LNCaP clone FGC (cell line): Measurements from ENCODE around the gene MEF2D.

Experiments
- DNase-seq: peaks from one replicate; pipeline ENCODE4 v3.0.0-alpha.2; 2011; ENCODE audit warnings: low read depth
- H3K4me3 ChIP-seq: 2 replicates; pipeline ENCODE4 v1.5.1; 2011; ENCODE audit warnings: mild to moderate bottlenecking, low read depth, low read length, control low read depth
- TF ChIP-seq, protein P1 (sequence below): IDR thresholded peaks from 2 replicates; pipeline ENCODE4 v1.5.1; 2012; ENCODE audit warnings: mild to moderate bottlenecking; ENCODE audit not compliant: control insufficient read depth, insufficient read depth; ENCODE audit errors: extremely low read depth

MEF2D gene

DNA sequence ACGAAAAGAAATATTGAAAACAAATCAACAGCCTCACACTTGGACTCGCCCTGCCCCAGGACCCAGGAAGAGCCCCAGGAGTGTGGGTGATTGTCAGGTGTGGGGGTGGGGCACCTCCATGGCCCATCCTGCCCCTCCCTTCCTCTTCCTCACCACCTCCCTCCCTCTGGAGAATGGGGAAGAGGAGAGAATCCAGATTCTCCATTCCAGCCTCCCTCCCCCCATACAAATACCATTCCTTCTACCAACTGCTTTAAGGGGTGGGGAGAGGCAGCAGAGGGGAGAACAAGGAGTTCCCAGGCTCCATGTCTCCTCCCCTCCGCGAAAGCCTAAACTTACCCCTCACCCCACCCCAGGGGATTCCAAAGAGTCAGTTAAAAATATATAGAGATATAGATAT is 36.7 kb downstream of the MEF2D start:
- no peak overlapping the region for H3K4me3 ChIP-seq
- DNase-seq: no peak
- TF ChIP-seq, protein P1, sequence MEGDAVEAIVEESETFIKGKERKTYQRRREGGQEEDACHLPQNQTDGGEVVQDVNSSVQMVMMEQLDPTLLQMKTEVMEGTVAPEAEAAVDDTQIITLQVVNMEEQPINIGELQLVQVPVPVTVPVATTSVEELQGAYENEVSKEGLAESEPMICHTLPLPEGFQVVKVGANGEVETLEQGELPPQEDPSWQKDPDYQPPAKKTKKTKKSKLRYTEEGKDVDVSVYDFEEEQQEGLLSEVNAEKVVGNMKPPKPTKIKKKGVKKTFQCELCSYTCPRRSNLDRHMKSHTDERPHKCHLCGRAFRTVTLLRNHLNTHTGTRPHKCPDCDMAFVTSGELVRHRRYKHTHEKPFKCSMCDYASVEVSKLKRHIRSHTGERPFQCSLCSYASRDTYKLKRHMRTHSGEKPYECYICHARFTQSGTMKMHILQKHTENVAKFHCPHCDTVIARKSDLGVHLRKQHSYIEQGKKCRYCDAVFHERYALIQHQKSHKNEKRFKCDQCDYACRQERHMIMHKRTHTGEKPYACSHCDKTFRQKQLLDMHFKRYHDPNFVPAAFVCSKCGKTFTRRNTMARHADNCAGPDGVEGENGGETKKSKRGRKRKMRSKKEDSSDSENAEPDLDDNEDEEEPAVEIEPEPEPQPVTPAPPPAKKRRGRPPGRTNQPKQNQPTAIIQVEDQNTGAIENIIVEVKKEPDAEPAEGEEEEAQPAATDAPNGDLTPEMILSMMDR: no peak

DNA sequence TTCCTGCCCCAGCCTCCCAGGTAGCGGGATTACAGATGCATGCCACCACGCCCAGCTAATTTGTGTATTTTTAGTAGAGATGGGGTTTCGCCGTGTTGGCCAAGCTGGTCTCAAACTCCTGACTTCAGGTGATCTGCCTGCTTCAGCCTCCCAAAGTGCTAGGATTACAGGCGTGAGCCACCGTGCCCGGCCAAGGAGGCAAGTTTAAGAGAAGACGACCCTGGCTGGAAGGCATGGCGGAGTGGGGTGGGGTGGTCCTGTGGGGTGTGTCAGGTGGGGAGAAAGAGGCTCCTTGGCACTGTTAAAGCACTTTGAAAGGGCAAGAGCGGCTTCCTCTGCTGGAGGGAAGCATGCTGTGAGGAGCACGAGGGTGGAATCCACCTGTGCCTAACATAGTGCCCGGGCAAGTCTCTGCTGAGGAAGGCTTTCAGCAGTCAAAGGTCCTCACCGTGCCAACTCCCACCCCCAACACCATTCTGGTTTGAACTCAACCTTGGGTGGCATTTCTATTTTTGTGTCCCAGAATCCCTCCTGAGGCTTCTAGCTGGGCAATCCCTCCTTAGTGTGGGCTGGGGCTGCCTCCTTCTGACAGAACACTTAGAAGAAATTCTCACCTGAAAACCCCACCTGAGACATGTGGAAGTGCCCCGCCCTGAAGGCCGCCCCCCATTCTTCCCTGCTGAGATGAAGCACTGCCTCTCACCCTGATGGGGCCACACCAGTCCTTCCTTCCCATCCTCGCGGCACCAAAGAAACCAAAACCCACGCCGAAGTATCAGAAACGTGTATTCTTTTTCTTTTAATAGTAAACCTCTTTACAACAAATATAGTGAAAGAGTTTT is 37.4 kb downstream of the MEF2D start:
- H3K4me3 ChIP-seq: no peak overlapping the region
- DNase-seq: no peak
- TF ChIP-seq, protein P1: no peak

DNA sequence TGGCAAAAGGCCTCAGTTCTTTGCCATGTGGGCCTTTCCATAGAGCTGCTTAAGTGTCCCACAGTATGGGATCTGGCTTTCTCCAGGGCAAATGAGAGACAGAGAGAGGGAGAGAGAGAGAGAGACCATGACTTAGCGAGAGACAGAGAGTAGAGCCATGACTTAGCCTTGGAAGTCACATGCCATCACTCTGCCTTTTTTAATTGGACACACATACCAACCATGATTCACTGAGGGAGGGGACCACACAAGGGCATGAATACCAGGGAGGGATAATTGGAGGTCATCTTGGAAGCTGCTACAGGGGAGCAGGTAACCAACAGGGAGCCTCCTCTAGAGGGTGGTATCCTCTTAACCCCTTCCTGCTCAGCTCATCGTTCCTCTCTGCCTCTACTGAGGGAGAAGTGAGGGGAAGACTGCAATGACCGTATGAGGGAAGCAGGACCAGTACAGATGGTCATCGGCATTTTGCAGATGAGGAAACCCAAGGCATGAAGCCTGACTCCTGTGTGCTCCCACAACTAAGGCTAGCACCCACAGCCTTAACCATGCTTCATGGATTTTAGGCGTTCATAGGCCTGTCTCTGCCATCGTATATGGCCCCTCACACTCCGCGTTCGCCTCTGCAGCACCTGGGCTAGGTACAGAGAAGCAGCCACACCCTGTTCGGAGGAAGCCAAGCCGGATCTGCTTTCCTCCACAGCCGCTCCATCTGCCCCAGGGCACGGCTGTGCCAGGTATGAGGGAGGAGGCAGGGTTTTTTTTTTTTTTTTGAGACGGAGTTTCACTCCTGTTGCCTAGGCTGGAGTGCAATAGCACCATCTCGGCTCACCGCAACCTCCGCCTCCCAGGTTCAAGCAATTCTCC is 38.6 kb downstream of the MEF2D start:
- TF ChIP-seq, protein P1: no peak
- no peak for DNase-seq
- H3K4me3 ChIP-seq: no peak overlapping the region

DNA sequence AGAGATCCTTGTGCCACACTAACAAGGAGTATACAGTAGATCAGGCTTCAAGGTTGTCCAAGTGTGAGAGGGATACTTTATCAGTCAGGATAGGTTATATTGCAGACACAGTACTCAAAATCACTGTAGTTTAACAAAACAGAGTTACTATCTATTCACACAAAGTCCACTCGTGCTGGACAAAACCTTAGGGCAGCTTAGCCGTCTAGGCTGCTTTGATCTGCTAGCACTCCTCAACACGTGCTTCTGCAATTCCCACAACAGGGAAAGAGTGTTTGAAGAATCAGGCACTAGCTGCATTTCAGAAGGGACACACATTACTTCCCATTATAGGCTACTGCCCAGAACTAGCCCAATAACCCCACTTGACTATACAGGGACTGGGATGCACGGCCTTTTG is 39.5 kb downstream of the MEF2D start:
- no peak overlapping the region for H3K4me3 ChIP-seq
- DNase-seq: no peak
- TF ChIP-seq, protein P1: no peak

DNA sequence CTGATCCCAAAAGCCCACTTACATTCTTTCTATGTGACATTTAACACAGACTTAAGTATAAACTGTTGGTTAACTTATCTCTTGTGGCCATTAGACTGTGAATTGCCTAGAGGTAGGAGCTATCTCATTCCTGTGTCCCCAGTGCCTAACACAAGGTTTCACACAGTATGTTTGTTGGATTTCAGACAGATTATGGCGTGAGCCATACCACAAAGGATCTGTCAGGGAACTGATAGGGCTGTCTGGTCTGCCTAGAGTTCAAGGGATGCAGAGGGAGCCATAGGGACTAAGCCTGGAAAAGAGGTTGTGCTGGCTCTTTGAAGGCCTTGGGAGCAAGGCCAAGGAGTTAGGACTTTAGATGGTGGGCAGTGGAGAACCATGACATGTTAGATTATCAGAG is 40.0 kb downstream of the MEF2D start:
- DNase-seq: no peak
- no peak overlapping the region for H3K4me3 ChIP-seq
- TF ChIP-seq, protein P1: no peak

DNA sequence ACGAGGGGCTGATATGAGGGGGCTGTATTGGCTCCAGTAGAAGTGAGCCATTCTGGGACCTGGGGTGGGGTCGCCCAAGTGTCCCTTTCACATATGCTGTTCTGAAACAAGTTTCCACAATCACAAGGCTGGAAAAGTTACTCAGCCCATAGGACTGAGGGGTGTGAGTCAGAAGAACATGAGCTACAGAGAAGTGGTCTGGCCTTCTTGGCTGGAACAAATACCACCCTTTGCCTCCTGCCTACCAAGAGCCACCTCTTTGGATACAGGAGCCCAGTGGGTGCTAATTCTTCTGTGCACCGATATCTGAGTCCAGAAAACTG is 42.4 kb downstream of the MEF2D start:
- TF ChIP-seq, protein P1: no peak
- H3K4me3 ChIP-seq: no peak overlapping the region
- DNase-seq: no peak
